Activated naive CD4-positive, alpha-beta T cell treated with anti-CD3 and anti-CD28 coated beads, Interleukin-2, amount 50 U/mL, for 16 hours (primary cell): ENCODE measurements around the gene SH2D3C.

Source experiments
- DNase-seq: peaks from one replicate; pipeline ENCODE4 v3.0.0-alpha.2; 2020

Gene SH2D3C

DNA sequence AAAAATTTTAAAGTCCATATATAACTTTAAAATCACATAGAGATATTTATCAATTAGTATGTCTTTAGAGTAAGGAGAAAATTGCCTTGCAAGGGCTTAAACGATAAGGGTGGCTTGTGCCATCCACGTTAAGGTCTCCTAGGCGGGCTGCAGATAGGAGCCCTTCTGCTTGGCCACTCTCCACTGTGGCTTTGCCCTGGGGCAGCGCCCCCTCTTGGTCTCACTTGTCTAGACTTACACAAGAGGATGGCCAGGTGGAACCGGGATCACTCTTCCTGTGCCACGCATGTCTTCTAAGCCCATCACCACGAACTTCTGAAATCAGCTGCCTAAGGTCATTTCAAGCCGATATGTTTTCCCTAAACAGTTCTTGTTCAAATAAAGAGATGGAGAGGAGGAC is 27.2 kb upstream of the SH2D3C start:
- no peak for DNase-seq

DNA sequence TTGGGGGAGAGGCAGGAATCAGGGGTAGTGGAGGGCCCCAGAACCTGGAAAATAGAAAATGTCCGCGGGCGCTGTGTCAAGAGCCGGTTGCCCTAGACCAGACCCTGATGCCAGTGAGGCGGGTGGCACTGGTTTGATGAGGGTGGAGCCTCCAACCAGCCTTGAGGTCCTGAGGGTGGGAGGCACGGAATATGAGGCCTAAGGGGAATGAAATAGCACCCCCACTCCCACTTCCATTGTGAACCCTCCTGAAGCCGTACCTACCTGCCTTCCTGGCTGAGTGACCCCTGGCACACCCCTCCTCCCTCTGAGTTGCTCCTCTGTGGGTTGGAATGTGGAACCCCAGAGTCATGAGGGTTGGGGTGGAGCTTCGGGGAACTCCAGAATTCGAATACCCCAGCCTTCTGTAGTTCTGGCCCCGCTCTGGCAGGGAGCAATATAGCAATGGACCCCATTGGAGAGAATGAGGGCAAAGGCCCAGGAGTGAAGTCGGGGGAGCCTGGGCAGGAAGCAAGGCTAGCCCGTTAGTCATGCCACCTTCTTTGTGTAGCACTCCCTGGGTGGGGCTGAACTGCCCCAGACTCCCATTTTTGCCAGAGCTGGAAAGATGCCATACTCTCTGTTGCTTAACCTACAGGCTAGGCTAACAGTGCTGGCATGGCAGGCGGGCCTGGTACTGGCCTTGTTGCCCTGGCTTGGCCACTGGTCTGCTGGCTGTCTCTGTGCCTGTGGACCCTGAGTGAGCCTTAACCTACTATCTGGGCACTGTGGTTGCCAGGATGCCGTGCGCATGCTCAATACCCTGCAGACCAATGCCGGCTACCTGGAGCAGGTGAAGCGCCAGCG is 25.3 kb upstream of the SH2D3C start:
- DNase-seq: peak; percentile 31

DNA sequence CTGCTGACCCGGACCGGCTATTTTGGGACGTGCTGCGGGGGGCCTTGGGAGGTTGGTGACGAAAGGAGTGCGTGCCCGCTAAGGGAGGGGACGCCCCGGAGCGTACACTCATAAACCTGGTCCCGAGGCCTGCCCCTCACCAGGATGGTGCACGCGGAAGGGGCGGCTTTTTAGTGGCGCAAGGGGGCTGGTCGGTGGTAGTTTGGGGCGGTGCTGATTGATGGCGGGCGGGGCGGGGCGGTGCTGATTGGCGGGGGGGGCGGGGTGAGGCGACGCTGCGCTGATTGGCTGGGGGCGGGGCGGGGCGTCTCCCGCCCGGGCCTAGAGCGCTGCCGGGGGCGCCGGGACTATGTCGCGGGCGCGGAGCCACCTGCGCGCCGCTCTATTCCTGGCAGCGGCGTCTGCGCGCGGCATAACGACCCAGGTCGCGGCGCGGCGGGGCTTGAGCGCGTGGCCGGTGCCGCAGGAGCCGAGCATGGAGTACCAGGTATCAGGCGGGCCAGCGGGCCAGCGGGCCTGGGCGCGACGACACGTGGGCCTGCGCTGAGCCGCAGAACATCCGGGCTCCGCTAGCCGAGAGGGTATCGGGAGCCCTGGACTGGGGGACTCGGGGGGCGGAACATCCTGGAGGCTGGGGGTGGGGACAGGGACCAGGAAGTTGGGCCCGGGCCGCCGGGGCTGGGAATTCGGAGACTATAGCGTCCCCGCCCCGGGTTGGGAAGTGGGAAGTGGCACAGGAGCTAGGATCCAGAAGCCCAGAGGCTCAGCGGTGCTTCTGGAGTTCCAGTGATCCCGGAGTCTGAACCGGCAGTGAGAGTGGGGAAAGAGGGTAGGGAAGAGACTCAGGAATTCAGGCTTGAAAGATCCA is 24.3 kb upstream of the SH2D3C start, which contains the start of gene FPGS:
FPGS (plus strand) TSS at position 307 of the 868 bp plus-strand sequence; CDS start at position 350, 43 bp downstream.
- peak; percentile 84 for DNase-seq

DNA sequence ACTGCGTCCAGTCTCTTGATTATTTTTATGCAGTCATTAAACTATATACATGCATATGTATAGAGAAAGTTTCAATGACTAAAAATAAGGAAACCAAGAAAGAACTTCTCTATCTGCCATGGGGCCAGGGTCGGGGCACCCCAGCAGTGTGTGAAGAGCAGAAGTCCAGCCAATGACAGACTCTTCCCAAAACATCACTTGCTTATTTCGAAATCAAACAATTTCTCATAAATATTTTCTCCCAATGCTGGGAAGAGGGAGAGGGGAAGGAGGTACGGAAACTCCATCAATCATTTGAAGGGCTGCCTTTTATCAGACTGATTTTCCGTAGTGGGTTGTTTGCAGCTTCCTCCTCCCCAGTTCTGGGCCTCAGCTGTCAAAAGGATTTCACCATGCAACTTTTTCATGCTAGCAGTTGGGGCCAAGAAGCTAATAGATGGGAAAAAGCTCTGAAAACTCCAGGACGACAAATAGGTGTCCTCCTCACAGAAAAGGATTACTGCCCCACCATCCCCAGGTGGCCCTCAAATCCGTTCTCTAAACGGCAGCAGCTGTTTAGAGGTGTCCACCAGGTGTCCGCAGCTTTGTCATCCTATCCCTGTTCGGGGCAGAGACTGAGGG is 23.6 kb upstream of the SH2D3C start:
- DNase-seq: no peak

DNA sequence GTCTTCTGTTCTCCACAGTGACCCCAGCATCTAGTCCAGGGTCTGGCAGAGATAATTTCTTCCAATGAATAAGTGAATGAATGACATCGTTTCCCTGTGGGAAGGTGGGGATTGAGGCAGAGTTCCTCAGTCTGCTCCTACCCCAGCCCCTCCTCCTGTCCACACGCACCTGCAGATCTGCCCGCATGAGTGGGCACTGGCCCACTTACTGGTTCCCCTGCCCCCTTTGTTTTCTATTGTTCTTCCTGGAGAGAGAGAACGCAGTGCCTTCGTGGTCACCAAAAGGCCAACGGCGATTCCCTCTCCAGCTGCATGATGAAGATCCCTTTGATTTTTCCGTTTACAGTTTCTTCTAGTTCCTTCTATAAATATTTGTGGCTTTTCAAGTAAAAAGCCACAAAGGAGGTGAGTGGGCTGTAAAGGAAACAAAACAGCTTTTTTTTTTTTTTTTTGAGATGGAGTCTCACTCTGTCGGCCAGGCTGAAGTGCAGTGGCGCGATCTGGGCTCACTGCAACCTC is 18.4 kb upstream of the SH2D3C start:
- DNase-seq: no peak

DNA sequence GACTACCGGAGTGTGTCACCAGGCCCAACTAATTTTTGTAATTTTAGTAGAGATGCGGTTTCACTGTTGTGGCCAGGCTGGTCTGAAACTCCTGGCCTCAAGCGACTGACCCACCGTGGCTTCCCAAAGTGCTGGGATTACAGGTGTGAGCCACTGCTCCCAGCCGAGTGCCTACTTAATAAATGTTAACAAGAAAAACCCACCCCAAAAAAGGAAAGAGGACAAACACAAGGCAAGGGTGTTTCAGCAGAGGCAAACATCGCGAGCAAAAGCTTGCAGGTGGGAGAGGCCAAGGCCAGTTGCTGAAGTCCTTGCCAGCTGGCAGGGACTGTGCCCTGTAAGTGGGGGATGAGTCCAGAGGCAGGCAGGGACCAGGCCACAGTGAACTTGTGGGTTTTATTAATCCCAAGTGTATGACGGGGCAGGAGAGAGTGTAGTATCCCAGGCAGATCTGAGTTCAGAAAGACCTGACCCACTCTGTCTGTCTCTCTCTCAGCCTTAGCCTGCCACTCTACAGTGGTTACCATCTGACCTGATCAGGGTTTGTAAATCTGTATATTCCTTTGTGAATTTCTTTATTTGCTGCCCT is 17.9 kb upstream of the SH2D3C start:
- no peak for DNase-seq

DNA sequence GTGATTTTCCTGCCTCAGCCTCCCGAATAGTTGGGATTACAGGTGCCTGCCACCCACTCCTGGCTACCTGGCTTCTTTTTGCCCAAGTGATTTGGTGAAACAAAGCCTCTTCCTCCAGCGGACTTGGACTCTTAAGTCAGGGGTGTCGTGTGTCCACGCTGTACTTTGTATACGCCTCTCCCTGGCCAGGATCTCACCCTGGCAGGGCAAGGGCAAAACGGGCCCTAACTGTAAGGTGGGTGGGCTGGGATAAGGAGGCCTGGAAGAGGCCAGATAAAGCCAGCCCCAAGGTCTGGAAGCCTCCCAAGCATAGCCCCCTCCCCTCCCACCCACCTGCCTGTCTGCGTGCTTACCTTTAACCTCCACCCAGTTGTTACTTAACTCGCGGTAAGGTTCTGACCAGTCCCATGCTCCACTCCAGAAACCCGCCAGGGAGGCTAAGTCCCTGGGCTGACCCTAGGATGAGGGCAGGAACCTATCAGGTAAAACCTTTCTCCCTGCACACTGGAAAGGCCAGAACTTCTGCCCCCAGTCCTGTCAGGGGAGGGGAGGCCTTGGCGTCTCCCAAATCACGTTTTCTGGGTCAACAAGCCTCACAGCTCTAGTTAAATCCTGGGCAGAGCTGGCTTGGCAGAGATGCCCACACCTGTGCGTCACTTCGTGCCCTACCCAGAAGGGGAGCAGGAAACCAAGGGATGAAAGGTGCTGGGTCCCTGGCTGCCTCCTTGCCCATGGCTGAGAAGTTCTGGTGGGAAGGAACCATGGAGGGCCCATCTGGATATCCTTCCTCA is 15.7 kb upstream of the SH2D3C start:
- DNase-seq: no peak

DNA sequence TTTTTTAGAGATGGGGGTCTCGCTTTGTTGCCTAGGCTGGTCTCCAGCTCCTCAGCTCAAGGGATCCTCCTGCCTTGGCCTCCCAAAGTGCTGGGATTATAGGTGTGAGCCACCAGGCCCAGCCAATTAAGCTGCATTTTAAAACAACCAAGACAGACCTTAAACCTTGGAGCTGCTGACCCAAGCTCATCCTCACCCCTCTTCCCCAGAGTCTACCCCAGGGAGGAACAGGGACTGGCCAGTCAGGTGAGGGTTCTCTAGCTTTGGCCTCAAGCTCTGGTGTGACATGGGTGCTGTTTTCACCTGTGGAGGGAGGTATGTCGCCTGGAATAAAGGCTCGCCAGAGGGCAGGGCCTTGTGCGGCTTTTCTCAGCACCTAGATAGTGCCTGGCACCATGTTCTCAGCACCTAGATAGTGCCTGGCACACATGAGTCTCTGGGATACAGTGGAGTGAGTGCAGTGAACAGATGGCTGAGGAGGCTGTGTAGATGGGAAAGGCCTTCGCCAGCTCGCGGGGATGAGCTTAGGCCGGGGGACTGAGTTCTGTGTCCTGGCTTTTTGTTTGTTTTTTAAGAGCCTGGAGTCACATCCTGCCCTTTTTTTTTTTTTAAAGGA is 14.7 kb upstream of the SH2D3C start:
- no peak for DNase-seq

DNA sequence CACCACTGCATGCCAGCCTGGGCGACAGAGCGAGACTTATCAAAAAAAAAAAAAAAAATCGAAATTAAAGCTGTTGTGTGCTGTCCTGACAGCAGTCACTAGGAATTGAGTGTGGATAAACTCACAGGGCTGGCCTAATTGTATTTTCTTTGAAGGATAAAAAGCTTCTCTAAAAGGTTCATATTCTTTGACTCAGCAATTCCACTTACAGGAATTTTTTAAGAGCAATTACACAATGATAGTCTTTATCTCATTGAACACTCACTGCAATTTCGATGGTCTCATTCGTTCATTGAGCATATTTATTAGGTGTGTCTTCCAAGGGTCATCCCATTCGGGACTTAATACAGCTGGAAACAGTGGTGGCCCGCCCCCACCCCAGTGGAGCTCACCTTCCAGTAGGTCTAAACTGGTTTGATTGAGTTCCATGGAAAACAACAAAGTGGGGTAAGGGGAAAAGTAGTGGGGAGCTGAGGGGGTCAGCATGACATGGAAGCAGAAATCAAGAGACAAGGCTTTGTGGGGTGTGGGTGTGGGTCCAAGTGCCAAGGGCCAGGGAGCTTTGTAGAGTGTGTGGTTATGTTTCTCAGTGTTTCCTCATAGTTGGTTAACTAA is 14.1 kb upstream of the SH2D3C start:
- DNase-seq: no peak

DNA sequence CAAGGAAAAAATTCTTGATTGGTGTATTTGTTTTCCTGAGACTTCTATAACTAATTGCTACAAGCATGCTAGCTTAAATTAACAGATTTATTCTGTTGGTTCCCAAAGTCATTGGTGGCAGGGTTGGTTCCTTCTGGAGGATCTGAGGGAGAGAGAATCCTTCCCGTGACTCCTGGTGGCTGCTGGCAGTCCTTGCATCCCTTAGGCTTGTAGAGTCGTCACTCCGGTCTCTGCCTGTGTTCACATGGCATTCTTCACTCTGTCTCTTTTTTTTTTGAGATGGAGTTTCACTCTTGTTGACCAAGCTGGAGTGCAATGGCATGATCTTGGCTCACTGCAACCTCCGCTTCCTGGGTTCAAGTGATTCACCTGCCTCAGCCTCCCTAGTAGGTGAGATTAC is 12.6 kb upstream of the SH2D3C start:
- no peak for DNase-seq

DNA sequence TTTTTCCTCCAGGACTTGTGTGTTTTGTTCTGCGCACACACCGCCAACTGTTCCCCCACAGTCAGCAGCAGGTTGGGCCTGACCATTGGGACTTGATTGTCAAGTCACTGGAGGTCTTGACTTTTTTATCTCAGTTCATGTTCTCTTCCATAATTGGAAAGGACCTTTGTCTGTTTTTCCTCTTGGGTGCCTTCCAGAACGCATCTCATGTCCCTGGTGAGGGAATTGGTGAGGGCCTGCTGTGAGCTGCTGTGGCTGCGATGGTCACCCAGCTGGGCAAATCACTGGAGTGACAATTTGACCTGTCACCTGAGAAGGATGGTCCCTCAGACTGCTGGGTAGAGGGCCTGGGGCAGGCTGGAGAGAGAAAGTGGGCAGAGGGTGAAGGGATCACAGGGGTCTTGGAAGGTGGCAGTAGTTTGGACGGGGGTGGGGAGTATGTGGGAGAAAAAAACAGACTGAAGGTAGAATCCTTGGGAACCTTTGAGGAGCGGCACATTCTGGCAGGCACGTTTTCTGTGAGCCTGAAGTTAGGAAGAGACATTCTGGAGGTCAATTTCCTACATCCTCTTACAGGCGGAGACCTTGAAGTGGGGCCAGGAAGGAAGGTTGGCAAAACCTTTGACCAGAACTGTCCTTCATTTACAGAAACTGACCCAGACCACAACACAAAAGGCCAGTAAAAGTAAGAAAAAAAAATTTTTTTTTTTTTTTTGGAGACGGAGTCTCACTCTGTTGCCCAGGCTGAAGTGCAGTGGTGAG is 11.8 kb upstream of the SH2D3C start:
- DNase-seq: no peak

DNA sequence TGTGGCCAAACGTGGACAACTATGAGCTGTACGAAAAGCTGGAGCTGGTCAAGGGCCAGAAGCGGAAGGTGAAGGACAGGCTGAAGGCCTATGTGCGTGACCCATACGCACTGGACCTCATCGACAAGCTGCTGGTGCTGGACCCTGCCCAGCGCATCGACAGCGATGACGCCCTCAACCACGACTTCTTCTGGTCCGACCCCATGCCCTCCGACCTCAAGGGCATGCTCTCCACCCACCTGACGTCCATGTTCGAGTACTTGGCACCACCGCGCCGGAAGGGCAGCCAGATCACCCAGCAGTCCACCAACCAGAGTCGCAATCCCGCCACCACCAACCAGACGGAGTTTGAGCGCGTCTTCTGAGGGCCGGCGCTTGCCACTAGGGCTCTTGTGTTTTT is 10.7 kb upstream of the SH2D3C start:
- DNase-seq: no peak

DNA sequence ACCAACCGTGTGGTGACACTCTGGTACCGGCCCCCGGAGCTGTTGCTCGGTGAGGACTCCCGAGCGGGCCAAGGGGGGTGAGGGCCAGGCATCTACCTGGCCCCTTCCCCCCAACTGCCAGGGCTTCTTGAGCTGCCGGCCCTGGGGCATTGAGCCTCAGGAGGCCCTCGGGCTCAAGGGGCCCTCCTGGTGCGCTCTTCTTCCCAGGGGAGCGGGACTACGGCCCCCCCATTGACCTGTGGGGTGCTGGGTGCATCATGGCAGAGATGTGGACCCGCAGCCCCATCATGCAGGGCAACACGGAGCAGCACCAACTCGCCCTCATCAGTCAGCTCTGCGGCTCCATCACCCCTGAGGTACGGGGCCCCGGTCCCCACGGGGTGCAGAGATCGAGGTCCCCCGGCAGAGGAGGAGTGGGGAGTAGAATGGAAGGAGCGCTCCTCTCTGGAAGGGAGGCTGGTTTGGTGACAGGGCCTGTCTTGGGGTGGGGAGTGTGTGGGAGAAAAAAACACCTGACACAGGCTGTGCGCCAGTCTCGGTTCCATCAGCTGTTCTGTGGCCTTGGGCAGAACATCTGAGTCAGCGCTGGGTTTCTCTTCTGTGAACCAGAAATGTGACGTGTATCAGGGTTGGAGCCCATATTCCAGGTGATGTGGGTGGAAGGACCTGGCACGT is 10.0 kb upstream of the SH2D3C start:
- DNase-seq: peak; percentile 70

DNA sequence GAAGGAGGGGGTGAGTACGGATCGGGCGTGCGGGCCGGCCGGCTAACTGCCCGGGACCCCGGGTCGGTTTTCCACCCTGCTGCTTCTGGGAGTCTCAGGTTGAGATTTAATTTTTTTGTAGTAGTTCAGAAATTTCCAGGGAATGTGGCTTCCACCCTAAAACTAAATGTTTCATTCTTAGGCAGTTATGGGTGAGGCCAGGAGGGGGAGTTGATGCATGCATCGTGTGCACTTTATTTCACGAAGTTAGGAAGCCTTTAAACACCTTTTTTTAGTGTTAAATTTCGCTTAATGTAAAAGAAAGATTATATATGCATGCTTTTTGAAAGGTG is 8.3 kb upstream of the SH2D3C start:
- no peak for DNase-seq

DNA sequence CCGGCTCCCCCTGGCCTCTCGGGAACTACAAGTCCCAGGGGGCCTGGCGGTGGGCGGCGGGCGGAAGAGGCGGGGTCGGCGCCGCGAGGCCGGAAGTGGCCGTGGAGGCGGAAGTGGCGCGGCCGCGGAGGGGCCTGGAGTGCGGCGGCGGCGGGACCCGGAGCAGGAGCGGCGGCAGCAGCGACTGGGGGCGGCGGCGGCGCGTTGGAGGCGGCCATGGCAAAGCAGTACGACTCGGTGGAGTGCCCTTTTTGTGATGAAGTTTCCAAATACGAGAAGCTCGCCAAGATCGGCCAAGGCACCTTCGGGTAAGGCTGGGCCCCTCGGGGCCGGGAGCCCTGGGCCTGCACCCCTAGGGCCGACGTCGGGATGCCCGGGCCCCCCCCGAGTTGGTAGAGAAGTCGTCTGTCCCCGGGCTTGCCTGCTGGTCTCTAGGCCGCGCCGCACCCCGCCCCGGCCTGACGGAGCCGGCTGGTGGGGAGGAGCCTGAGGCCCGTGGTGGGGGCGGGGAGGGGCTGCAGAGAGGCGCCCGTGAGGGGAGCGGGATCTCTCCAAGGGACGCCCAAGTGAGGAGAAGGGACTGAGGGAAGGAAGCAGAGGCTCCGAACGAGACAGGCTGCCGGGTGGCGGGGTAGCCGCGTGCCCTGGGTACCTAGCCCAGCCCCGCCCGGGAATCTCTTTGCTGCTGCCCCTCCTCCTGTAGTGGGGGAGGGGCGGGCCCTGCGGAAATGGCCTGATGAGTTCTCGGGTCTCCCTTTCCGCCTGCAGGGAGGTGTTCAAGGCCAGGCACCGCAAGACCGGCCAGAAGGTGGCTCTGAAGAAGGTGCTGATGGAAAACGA is 7.7 kb upstream of the SH2D3C start, which contains the start of gene CDK9:
CDK9 (plus strand) TSS at position 102 of the 840 bp plus-strand sequence; CDS start at position 217, 115 bp downstream.
- DNase-seq: peak; percentile 93

DNA sequence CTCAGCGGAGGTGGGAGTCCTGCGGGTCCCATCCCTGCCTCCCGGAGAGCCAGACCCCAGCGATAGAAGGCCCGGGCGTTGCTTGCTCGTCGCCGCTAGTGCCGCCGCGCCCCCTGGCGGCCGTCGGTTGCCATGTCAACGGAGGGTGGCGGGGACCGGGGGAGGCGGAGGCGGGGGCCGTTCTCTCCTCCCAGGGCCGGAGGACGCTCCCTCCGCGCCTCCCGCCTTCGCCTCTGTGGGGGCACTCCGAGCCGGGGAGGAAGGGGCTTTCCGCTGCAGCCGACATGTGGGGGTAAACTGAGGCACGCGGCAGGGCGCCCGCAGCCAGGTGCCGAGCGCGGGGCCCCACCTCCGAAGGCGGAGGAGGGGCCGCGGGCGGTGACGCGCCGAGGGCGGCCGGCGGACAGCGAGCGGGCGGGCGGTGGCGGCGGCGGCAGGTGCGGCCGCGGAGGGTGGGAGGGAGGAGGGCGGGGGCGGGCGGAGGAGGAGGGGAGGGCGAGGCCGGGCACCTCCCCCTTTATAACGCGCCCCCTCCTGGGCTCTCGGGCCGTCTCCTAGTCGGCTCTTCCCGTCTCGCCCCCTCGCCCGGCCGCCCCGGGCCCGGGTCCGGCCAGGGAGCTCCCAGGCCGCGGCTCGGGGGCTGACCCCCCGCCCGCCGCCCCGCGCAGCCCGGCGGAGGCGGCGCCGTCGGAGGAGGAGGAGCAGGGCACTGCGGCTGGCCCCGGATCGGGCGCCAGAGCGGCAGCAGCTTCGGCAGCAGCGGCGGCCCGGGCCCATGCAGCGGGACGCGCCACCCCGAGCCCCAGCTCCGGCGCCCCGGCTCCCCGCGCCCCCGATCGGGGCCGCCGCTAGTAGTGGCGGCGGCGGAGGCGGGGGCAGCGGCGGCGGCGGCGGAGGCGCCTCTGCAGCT is 6.8 kb upstream of the SH2D3C start:
- peak; percentile 86 for DNase-seq
